Lower leg skin (tissue), 4 donors: Measurements from ENCODE around the gene CCR5AS.

ENCODE experiments used
- DNase-seq, 2 donors: peaks; one replicate each; pipeline ENCODE4 v3.0.0-alpha.2; 2019; ENCODE audit warnings: low spot score in 2 of 2
- H3K4me3 ChIP-seq: fragments of 200-600 bp; sonication (generic); 2 replicates; pipeline ENCODE4 v1.5.1; 2017; ENCODE audit warnings: mild to moderate bottlenecking, low read depth; ENCODE audit not compliant: poor library complexity, severe bottlenecking
- POLR2A ChIP-seq, 2 donors: fragments of 450-650 bp; IDR thresholded peaks; one replicate each; pipeline ENCODE4 v1.6.1; 2016 to 2017; ENCODE audit warnings: antibody characterized with exemption in 2 of 2, mild to moderate bottlenecking in 1 of 2, moderate library complexity in 1 of 2
- WGBS, 2 donors: methylation state at CpG; one replicate each; pipeline ENCODE4 v1.1.5; 2018; 5-methylcytosine and 5-hydroxymethylcytosine counted together
- intact Hi-C: fragments of 100-400 bp; cut with DNase I; formaldehyde crosslinking; loops from one replicate; pipeline ENCODE4 v1.15.0; 2023; ENCODE audit warnings: low total_unique reads
- TF ChIP-seq, protein P1 (sequence below), 3 donors: fragments of 450-650 bp; IDR thresholded peaks; one replicate each; pipeline ENCODE4 v1.5.1; 2016; ENCODE audit warnings: antibody characterized with exemption in 3 of 3, mild to moderate bottlenecking in 3 of 3, moderate library complexity in 2 of 3

The CCR5AS gene

DNA sequence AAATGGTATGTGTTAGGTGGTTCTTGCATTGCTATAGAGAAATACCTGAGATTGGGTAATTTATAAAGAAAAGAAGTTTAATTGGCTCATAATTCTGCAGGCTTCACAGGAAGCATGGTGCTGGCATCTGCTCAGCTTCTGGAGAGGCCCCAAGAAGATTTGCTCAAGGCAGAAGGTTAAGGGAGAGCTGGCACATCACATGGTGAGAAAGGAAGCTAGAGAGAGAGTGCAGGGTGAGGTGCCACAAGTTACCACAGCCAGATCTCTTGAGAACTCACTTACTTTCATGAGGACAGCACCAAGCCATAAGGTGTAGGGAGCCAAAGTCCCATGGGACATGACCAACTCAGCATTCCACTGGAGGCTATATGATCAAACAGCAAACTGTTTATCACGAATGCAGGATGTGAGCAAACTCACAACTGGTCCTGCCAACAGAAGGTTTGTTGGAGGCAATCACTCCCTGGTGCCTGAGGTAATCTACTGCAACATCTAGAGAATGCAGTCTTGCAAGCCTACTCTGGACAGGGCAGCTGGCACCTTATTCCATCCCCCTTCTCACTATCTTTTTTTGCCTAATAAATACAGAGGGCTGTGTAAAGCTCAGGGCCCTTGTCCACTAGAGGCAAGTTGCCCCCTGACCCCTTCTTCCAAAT, 81.1 kb downstream of the CCR5AS start:
- intact Hi-C loops = no loop called here

DNA sequence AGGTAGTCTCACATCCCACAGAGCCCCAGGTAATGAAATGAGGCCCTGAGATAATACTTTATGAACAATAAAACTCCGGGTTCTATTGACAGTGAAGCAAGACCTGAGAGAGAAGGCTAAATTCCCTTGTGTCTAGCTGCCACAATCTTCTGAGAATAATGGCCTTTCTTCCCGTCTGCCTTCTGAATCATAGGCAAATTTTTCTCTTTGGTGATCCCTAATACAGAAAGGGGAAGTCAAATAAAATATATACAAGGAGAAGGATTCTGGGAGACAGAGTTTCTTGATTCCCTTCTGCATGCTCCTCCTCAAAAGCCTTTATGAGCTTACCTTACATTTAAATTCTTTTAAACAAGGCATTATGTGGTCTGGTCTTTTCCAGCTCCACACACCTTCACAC, 82.8 kb downstream of the CCR5AS start:
- H3K4me3 ChIP-seq = no peak overlapping the region
- TF ChIP-seq POLR2A (IDR thresholded peaks at IDR 0.05) = no peak
- TF ChIP-seq, protein P1, sequence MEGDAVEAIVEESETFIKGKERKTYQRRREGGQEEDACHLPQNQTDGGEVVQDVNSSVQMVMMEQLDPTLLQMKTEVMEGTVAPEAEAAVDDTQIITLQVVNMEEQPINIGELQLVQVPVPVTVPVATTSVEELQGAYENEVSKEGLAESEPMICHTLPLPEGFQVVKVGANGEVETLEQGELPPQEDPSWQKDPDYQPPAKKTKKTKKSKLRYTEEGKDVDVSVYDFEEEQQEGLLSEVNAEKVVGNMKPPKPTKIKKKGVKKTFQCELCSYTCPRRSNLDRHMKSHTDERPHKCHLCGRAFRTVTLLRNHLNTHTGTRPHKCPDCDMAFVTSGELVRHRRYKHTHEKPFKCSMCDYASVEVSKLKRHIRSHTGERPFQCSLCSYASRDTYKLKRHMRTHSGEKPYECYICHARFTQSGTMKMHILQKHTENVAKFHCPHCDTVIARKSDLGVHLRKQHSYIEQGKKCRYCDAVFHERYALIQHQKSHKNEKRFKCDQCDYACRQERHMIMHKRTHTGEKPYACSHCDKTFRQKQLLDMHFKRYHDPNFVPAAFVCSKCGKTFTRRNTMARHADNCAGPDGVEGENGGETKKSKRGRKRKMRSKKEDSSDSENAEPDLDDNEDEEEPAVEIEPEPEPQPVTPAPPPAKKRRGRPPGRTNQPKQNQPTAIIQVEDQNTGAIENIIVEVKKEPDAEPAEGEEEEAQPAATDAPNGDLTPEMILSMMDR (IDR thresholded peaks at IDR 0.05) = no peak
- intact Hi-C loops = no loop called here
- DNase-seq = no peak
- 72 to 81% methylated on average over 2 of the region's 2 CpGs for WGBS, 2 donors

More for the DNA sequence above, 81.1 kb downstream of the CCR5AS start:
- TF ChIP-seq, protein P1 (IDR thresholded peaks at IDR 0.05) = no peak
- TF ChIP-seq POLR2A (IDR thresholded peaks at IDR 0.05) = no peak
- no peak overlapping the region for H3K4me3 ChIP-seq
- no peak for DNase-seq
- 40 to 57% methylated on average over 1 of the region's 1 CpG for WGBS, 2 donors

DNA sequence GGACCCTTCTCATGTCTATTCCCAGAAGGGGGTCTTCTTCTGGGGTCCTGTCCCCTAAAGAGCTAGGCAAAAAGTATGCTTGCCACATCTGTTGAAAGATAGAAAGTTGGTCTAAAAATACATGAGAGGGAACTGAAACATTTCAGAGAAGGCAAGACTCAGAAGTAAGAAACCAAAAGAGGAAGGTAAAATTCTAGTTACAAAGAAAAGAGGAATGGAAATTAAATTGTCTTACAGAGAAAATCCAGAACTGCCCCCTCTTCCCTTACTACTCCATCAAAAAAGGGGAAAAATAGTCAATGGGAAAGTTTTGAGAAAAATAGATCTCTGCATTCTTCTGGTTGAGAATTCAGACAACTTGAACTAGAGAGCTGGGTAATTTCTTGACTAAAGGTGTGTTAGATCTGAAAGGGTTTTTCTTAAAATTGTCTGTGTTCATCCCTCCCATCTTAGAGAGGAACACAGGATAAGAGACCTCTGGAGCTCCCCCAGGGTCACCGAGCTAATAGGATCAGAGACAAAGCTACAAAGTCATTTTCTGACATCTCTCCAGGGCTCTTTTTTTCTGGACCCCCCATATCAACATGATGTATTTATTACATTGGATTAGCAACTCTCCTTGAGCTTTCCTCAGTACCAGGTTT, 85.3 kb downstream of the CCR5AS start:
- DNase-seq = no peak
- no peak overlapping the region for H3K4me3 ChIP-seq
- WGBS, 2 donors = 70 to 93% methylated on average over 1 of the region's 1 CpG
- no peak for TF ChIP-seq POLR2A (IDR thresholded peaks at IDR 0.05)
- TF ChIP-seq, protein P1 (IDR thresholded peaks at IDR 0.05) = no peak
- intact Hi-C loops = no loop called here

DNA sequence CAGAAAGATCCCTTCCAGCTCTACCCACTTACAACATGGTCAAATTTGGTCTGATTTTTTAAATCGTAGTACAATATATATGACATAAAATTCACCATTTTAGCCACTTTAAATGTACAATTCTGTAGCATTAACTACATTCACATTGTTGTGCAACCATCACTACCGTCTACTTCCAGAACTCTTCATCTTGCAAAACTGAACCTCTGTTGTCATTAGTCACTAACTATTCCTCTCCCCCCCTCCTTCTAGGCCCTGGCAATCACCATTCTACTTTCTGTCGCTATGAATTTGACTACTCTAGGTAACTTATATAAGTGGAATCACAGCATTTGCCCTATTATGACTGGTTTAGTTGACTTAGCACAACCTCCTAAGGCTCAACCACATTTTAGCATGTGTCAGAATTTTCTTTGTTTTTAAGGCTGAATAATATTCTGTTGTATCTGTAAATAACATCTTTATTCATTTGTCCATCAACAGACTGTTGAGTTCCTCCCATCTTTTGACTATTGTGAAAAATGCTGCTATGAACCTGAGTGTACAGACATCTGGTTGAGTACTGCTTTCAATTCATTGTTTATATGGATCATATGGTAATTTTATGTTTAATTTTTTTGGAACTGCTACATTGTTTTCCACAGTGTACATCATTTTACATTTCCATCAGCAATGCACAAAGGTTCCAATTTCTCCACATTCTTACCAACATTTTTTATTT, 88.5 kb downstream of the CCR5AS start:
- intact Hi-C loops = no loop called here
- no peak for DNase-seq
- no peak for TF ChIP-seq POLR2A (IDR thresholded peaks at IDR 0.05)
- 77 to 78% methylated on average over 3 of the region's 3 CpGs for WGBS, 2 donors
- no peak overlapping the region for H3K4me3 ChIP-seq

DNA sequence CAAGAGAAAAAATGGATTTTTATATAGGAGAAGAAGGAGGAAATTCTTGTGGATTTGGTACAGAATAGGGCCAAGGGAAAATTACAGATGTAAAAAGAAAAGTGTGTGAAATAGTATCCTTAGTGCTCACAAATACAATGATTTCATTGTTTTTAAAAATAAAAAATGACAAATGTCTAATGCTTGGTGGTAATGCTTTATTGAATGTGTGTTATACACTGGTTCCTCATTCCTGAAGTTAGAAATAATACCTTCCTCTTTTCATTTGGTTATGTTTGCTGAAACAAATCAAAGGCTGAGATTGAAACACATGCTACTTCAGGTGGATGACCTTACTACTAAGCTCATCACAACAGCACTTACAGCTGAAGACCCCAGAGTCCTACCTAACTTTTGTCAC, 90.7 kb downstream of the CCR5AS start:
- DNase-seq = no peak
- no peak for TF ChIP-seq POLR2A (IDR thresholded peaks at IDR 0.05)
- TF ChIP-seq, protein P1 (IDR thresholded peaks at IDR 0.05) = no peak
- H3K4me3 ChIP-seq = no peak overlapping the region
- intact Hi-C loops = no loop called here

DNA sequence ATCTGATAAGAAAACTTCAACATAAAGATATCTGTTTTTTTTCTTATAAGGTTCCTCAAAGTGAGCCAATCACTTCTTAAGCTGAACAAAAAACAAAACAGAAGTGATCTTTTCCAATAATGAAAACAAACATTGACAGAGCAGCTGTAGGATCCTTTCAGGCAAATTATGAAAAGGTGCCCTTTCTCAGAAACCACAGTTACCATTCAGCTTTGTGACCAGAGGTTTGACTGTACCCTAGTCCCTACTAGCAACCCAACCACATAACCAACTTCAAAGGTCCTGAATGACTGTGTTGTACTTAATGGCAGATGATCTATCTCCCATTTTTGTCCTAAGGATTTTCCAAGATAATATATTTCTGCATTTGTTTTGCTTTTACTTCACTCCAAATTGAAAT, 92.3 kb downstream of the CCR5AS start:
- DNase-seq = no peak
- TF ChIP-seq POLR2A (IDR thresholded peaks at IDR 0.05) = no peak
- TF ChIP-seq, protein P1 (IDR thresholded peaks at IDR 0.05) = no peak
- H3K4me3 ChIP-seq = no peak overlapping the region
- intact Hi-C loops = no loop called here
